Heart left ventricle (tissue), 16 donors: ENCODE data around the gene NKAIN2. TPM values are rescaled to one million over a fixed set of nuclear protein-coding genes. Genes with fewer than 3 reads are reported as not detected.
A peak's percentile ranks its signal among the peaks of the same experiment; 100 is the strongest.

Experiments used
- ATAC-seq, 4 donors: fragments of 200-7000 bp; cut with Tn5 transposase; one replicate each; pipeline ENCODE4 v1.9.1; 2020 to 2022; ENCODE audit warnings: moderate library complexity in 4 of 4, mild to moderate bottlenecking in 3 of 4, moderate number of reproducible peaks in 1 of 4
- DNase-seq, 5 donors: peaks; one replicate each; pipeline ENCODE4 v3.0.0-alpha.2; 2020
- H3K27ac ChIP-seq, 12 donors: fragments of 200-600 bp; sonication (generic) in 4 of 12; one replicate each; pipeline versions ENCODE4 v1.5.0 to v1.8.0; 2016 to 2022; ENCODE audit warnings: mild to moderate bottlenecking in 2 of 12
- H3K27me3 ChIP-seq, 9 donors: fragments of 200-600 bp; sonication (generic) in 2 of 9; one replicate each; pipeline versions ENCODE4 v1.5.1 to v1.8.0; 2016 to 2022; ENCODE audit warnings: mild to moderate bottlenecking in 3 of 9
- H3K36me3 ChIP-seq, 9 donors: fragments of 200-600 bp; sonication (generic) in 2 of 9; one replicate each; pipeline versions ENCODE4 v1.5.0 to v1.8.0; 2018 to 2022; ENCODE audit warnings: mild to moderate bottlenecking in 2 of 9
- H3K4me1 ChIP-seq, 12 donors: fragments of 200-600 bp; sonication (generic) in 4 of 12; one replicate each; pipeline versions ENCODE4 v1.5.0 to v1.8.0; 2016 to 2022; ENCODE audit warnings: mild to moderate bottlenecking in 3 of 12
- H3K4me3 ChIP-seq, 12 donors: fragments of 200-600 bp; sonication (generic) in 4 of 12; one replicate each; pipeline versions ENCODE4 v1.5.0 to v1.8.0; 2017 to 2022; ENCODE audit warnings: mild to moderate bottlenecking in 9 of 12, moderate library complexity in 4 of 12
- H3K9me3 ChIP-seq, 12 donors: fragments of 200-600 bp; sonication (generic) in 4 of 12; one replicate each; pipeline versions ENCODE4 v1.5.0 to v1.8.0; 2016 to 2022; ENCODE audit warnings: mild to moderate bottlenecking in 1 of 12
- CTCF ChIP-seq, 12 donors: fragments of 200-600 bp; sonication (generic) in 4 of 12; IDR thresholded peaks; one replicate each; pipeline versions ENCODE4 v1.5.0 to v1.8.0; 2018 to 2022; ENCODE audit warnings: antibody characterized with exemption in 12 of 12, mild to moderate bottlenecking in 5 of 12
- POLR2A ChIP-seq, 2 donors: fragments of 450-650 bp; IDR thresholded peaks; one replicate each; pipeline ENCODE4 v1.6.1; 2017; ENCODE audit warnings: antibody characterized with exemption in 2 of 2, mild to moderate bottlenecking in 2 of 2, moderate library complexity in 2 of 2
- WGBS, 4 donors: extraction: QIAGEN DNeasy Blood & Tissue Kit in 2 of 4; methylation state at CpG; one replicate each; pipeline versions ENCODE4 v1.1.5 to v1.1.7; 2013 to 2018; 5-methylcytosine and 5-hydroxymethylcytosine counted together
- intact Hi-C, 10 donors: fragments of 100-400 bp; cut with DNase I; formaldehyde crosslinking; loops; one replicate each; pipeline versions ENCODE4 v1.11.1 to v1.14.2; 2022
- polyA plus RNA-seq, 2 donors: library from polyadenylated mRNA; stranded (reverse); fragments of 200-250 nt; gene quantifications; one replicate each; pipeline ENCODE4 v1.2.3, GENCODE V29; 2013
- total RNA-seq, 9 donors: library from RNA; depleted of rRNA in 2 of 9; stranded (reverse); fragments of >200 nt in 2 of 9; fragmentation: NEBNext Ultra II Directional in 3 of 9; extraction: Animal tissue kit (Norgen Biotek cat#: 25700) in 3 of 9; gene quantifications; one replicate each; pipeline versions ENCODE4 v1.1.0 to v1.2.4, GENCODE V29; 2016 to 2023
- donor health status: ischemic (EF 13 %, LVEDD 7.1; RV severe dilation, severe dysfunction).
- donor health status: healthy with polysubstance abuse.
- donor health status: DM: no; HTN: yes; CAD: no.
- donor health status: DM: no; HTN: no; CAD: no.
- donor health status: ischemic (EF 25% LVEDD 6.9; RV normal size, moderate dysfunction).
- donor health status: ischemic (EF 25% LVEDD 5.7; RV mildly dilated, moderate dysfunction).
- donor health status: healthy.
- donor health status: DM: yes; HTN: yes; CAD: no.
- donor health status: ischemic (EF 35%, LVEDD 5.7; RV mildly dilated, moderate dysfunction).
- donor health status: nonischemic (EF 11% LVEDD 7.7; RV severe dilation, severe dysfunction).
- donor health status: DM: yes; HTN: yes; CAD: no.
- donor health status: PGD.
- donor health status: ischemic (EF 29% LVEDD 5.4; RV normal size, mild dysfunction).
- donor health status: nonischemic (EF 23%, LVEDD 6.1; RV moderate dilation, normal function).

The NKAIN2 gene
- total and polyA plus RNA-seq, 11 donors: 0.19 to 0.83 (median 0.33) TPM; not detected in 2

- TF ChIP-seq CTCF (IDR thresholded peaks at IDR 0.05) (no peak), POLR2A (IDR thresholded peaks at IDR 0.05) (no peak)
- Histone ChIP-seq H3K4me3 (no peak overlapping the region), H3K9me3 (no peaks in the 10 kb centered on the region), H3K27me3 (no peaks in the 10 kb centered on the region), H3K4me1 (peaks cover 0 to 8% (median 0%) of the 10 kb centered on the region in 12 donors), H3K36me3 (no peaks in the 10 kb centered on the region), H3K27ac (no peak overlapping the region)
- no peak for DNase-seq
- ATAC-seq: no peak
- intact Hi-C loops: no loop called here
Observed at GRCh38 chr6:124822204-124822613, 1018.5 kb downstream of the NKAIN2 start.

- intact Hi-C loops: no loop called here
- H3K27ac ChIP-seq: no peak overlapping the region
- no peaks in the 10 kb centered on the region for H3K36me3 ChIP-seq
- no peaks in the 10 kb centered on the region for H3K27me3 ChIP-seq
- TF ChIP-seq CTCF (IDR thresholded peaks at IDR 0.05) (no peak), POLR2A (IDR thresholded peaks at IDR 0.05) (no peak)
- no peaks in the 10 kb centered on the region for H3K9me3 ChIP-seq
- ATAC-seq (no peak), DNase-seq (no peak)
- WGBS, 4 donors: 84 to 90% (median 88%) methylated on average over 3 of the region's 3 CpGs
- no peak overlapping the region for H3K4me3 ChIP-seq
- H3K4me1 ChIP-seq: peaks cover 0 to 8% (median 0%) of the 10 kb centered on the region in 12 donors
Observed at GRCh38 chr6:124822721-124823120, 1019.1 kb downstream of the NKAIN2 start.

- ATAC-seq: no peak
- TF ChIP-seq POLR2A (IDR thresholded peaks at IDR 0.05) (no peak), CTCF (IDR thresholded peaks at IDR 0.05) (no peak)
- Histone ChIP-seq H3K9me3 (no peaks in the 10 kb centered on the region), H3K27ac (peak overlapping the region in 1 of 12 donors; percentile 55), H3K27me3 (no peaks in the 10 kb centered on the region), H3K4me1 (peaks cover 0 to 8% (median 0%) of the 10 kb centered on the region in 12 donors), H3K36me3 (no peaks in the 10 kb centered on the region), H3K4me3 (no peak overlapping the region)
- WGBS, 4 donors: 63 to 70% (median 65%) methylated on average over 14 of the region's 14 CpGs
- intact Hi-C loops: no loop called here
- DNase-seq: peak in 1 of 5 donors; percentile 24
Observed at GRCh38 chr6:124823240-124824111, 1019.8 kb downstream of the NKAIN2 start.

GRCh38 chr6:124825564-124825963 lies 1021.9 kb downstream of the NKAIN2 start:
- DNase-seq (no peak), ATAC-seq (no peak)
- no peak overlapping the region for H3K4me3 ChIP-seq
- 64 to 90% (median 79%) methylated on average over 2 of the region's 2 CpGs for WGBS, 4 donors
- TF ChIP-seq POLR2A (IDR thresholded peaks at IDR 0.05) (no peak), CTCF (IDR thresholded peaks at IDR 0.05) (no peak)
- H3K9me3 ChIP-seq: no peaks in the 10 kb centered on the region
- H3K27me3 ChIP-seq: no peaks in the 10 kb centered on the region
- no peaks in the 10 kb centered on the region for H3K4me1 ChIP-seq
- no peak overlapping the region for H3K27ac ChIP-seq
- H3K36me3 ChIP-seq: no peaks in the 10 kb centered on the region
- intact Hi-C loops: no loop called here
